Keratinocyte (primary cell): Measurements from ENCODE around the gene MTMR1. TPM values are rescaled to one million over a fixed set of nuclear protein-coding genes. Genes with fewer than 3 reads are reported as not detected.

Source experiments
- DNase-seq: peaks from one replicate; pipeline ENCODE4 v3.0.0-alpha.2; 2011; ENCODE audit warnings: low read depth, missing footprints, low spot score
- FAIRE-seq: peaks from 2 replicates; lab custom pipeline; 2011; peaks lifted over from hg19 to GRCh38; lab: Jason Lieb, UNC
- H2AFZ ChIP-seq: 2 replicates; pipeline ENCODE4 v1.6.0; 2012; ENCODE audit warnings: low read length, control low read depth, inconsistent platforms; ENCODE audit not compliant: control insufficient read depth
- H3K27ac ChIP-seq: 2 replicates; pipeline ENCODE4 v1.5.1; 2011; ENCODE audit warnings: low read length; ENCODE audit not compliant: control insufficient read depth, insufficient read depth
- H3K27me3 ChIP-seq: 3 replicates; pipeline ENCODE4 v1.6.0; 2011; ENCODE audit warnings: low read length; ENCODE audit not compliant: control insufficient read depth, insufficient read depth; ENCODE audit errors: extremely low read depth
- H3K36me3 ChIP-seq, 2 experiments: 2 replicates in 1 of 2; 3 replicates in 1 of 2; pipeline ENCODE4 v1.5.1; 2011; ENCODE audit warnings: low read length in 2 of 2, mild to moderate bottlenecking in 1 of 2; ENCODE audit not compliant: control insufficient read depth in 2 of 2, insufficient read depth in 2 of 2; ENCODE audit errors: extremely low read depth in 1 of 2
- H3K4me1 ChIP-seq: 3 replicates; pipeline ENCODE4 v1.5.1; 2011; ENCODE audit warnings: low read length; ENCODE audit not compliant: control insufficient read depth, insufficient read depth; ENCODE audit errors: extremely low read depth
- H3K4me2 ChIP-seq: 3 replicates; pipeline ENCODE4 v1.6.0; 2011; ENCODE audit warnings: low read depth, low read length; ENCODE audit not compliant: control insufficient read depth, insufficient read depth; ENCODE audit errors: extremely low read depth
- H3K4me3 ChIP-seq, 3 experiments: fragments of 200-600 bp in 1 of 3; sonication (generic) in 1 of 3; 2 replicates in 2 of 3; 3 replicates in 1 of 3; pipeline ENCODE4 v1.5.1; 2011 to 2016; ENCODE audit warnings: low read length in 3 of 3, mild to moderate bottlenecking in 3 of 3, control low read depth in 2 of 3, inconsistent platforms in 1 of 3, low read depth in 1 of 3, mixed read lengths in 1 of 3, mixed run types in 1 of 3, moderate library complexity in 1 of 3; ENCODE audit not compliant: control insufficient read depth in 2 of 3, insufficient read depth in 2 of 3; ENCODE audit errors: extremely low read depth in 1 of 3
- H3K79me2 ChIP-seq: 2 replicates; pipeline ENCODE4 v1.6.0; 2012; ENCODE audit warnings: low read length; ENCODE audit not compliant: control insufficient read depth, insufficient read depth
- H3K9ac ChIP-seq: 3 replicates; pipeline ENCODE4 v1.6.0; 2011; ENCODE audit warnings: low read length; ENCODE audit not compliant: control insufficient read depth, insufficient read depth; ENCODE audit errors: extremely low read depth
- H3K9me1 ChIP-seq: 3 replicates; pipeline ENCODE4 v1.6.0; 2011; ENCODE audit warnings: low read length; ENCODE audit not compliant: control insufficient read depth, insufficient read depth; ENCODE audit errors: extremely low read depth
- H3K9me3 ChIP-seq: 2 replicates; pipeline ENCODE4 v1.5.1; 2012; ENCODE audit warnings: low read depth, low read length; ENCODE audit not compliant: control insufficient read depth
- H4K20me1 ChIP-seq: 3 replicates; pipeline ENCODE4 v1.6.0; 2011; ENCODE audit warnings: low read length; ENCODE audit not compliant: control insufficient read depth, insufficient read depth; ENCODE audit errors: extremely low read depth
- CTCF ChIP-seq, 3 experiments: IDR thresholded peaks in 1 of 3; conservative IDR thresholded peaks in 1 of 3; optimal IDR thresholded peaks in 1 of 3; 2 replicates in 2 of 3; 3 replicates in 1 of 3; pipeline versions ENCODE3 to v1.5.1; 2011; ENCODE audit warnings: low read length in 3 of 3, mild to moderate bottlenecking in 3 of 3, moderate library complexity in 2 of 3, control low read depth in 1 of 3, inconsistent platforms in 1 of 3; ENCODE audit not compliant: insufficient read depth in 2 of 3; ENCODE audit errors: extremely low read depth in 1 of 3
- EZH2 ChIP-seq: IDR thresholded peaks from one replicate; pipeline ENCODE4 v1.6.1; 2012; ENCODE audit warnings: inconsistent platforms, mild to moderate bottlenecking, low read length, moderate library complexity
- dilution Hi-C: fragments of 300-500 bp; cut with MboI; formaldehyde crosslinking; loops from one replicate; pipeline ENCODE4 v1.7.0; 2020; ENCODE audit warnings: low sequenced_read_pairs; ENCODE audit not compliant: extremely low pct_ligation_motif_present
- polyA plus RNA-seq, 5 experiments: library from polyadenylated mRNA; depleted of rRNA in 3 of 5; stranded (reverse) in 3 of 5; stranded (forward) in 1 of 5; unstranded in 1 of 5; fragments of >200 nt; gene quantifications; 1 replicate in 1 of 5; 2 replicates in 3 of 5; 3 replicates in 1 of 5; pipeline versions ENCODE4 v1.2.1 to v1.2.3, GENCODE V29; 2011 to 2012; ENCODE audit warnings: missing spikeins in 2 of 5, low read depth in 1 of 5, low replicate concordance in 1 of 5

Gene MTMR1
- polyA plus RNA-seq, 1 donor (not counting 4 experiments of a cell fraction or from before 2014, with no cell fraction given): 45.6 TPM

GRCh38 chrX:150676221-150676620 lies 17.0 kb upstream of the MTMR1 start:
- Histone ChIP-seq H3K4me1 (no peaks in the 10 kb centered on the region), H3K36me3 (peaks cover 0 to 1% of the 10 kb centered on the region in 2 experiments), H3K9me3 (no peaks in the 10 kb centered on the region), H3K27me3 (no peaks in the 10 kb centered on the region), H3K9ac (no peak overlapping the region), H3K4me2 (no peak overlapping the region), H3K79me2 (no peaks in the 10 kb centered on the region), H3K4me3 (no peak overlapping the region), H3K9me1 (no peaks in the 10 kb centered on the region), H3K27ac (no peak overlapping the region), H2AFZ (no peak overlapping the region), H4K20me1 (no peaks in the 10 kb centered on the region)
- TF ChIP-seq CTCF (optimal IDR thresholded peaks at IDR 0.05 in 1 of 3, IDR thresholded peaks at IDR 0.05 in 1 of 3, conservative IDR thresholded peaks at IDR 0.05 in 1 of 3; ENCODE audit: extremely low read depth in 1 of 3, insufficient read depth in 2 of 3, low read length in 3 of 3): no peak
- TF ChIP-seq EZH2: no peak
- FAIRE-seq (no peak), DNase-seq (no peak)
- dilution Hi-C loops: no loop called here

- H3K27ac ChIP-seq: no peak overlapping the region
- H3K9ac ChIP-seq: no peak overlapping the region
- H3K4me1 ChIP-seq: no peaks in the 10 kb centered on the region
- H3K4me3 ChIP-seq: no peak overlapping the region
- H3K36me3 ChIP-seq: no peaks in the 10 kb centered on the region
- peak; percentile 23 for FAIRE-seq
- no peaks in the 10 kb centered on the region for H3K9me1 ChIP-seq
- H3K27me3 ChIP-seq: no peaks in the 10 kb centered on the region
- H3K9me3 ChIP-seq: no peaks in the 10 kb centered on the region
- TF ChIP-seq EZH2 (no peak), CTCF (optimal IDR thresholded peaks at IDR 0.05 in 1 of 3, IDR thresholded peaks at IDR 0.05 in 1 of 3, conservative IDR thresholded peaks at IDR 0.05 in 1 of 3; ENCODE audit: extremely low read depth in 1 of 3, insufficient read depth in 2 of 3, low read length in 3 of 3) (peak; percentile 45 to 64 (median 54))
- no peaks in the 10 kb centered on the region for H3K79me2 ChIP-seq
- DNase-seq: no peak
- no peaks in the 10 kb centered on the region for H4K20me1 ChIP-seq
- dilution Hi-C loops: no loop called here
- no peak overlapping the region for H3K4me2 ChIP-seq
- no peak overlapping the region for H2AFZ ChIP-seq
Observed at GRCh38 chrX:150680974-150681373, 12.2 kb upstream of the MTMR1 start.
